Glutamatergic neuron (in vitro differentiated cells): ENCODE measurements around the gene CEACAM18. TPM values are rescaled to one million over a fixed set of nuclear protein-coding genes. Genes with fewer than 3 reads are reported as not detected.

Experiments
- DNase-seq: peaks from one replicate; pipeline ENCODE4 v3.0.0; 2022
- H3K27ac Mint-ChIP-seq: one replicate; pipeline ENCODE4 v1.8.0; 2020; ENCODE audit warnings: mild to moderate bottlenecking, mixed read lengths, inconsistent platforms; ENCODE audit not compliant: unreplicated experiment
- H3K27me3 Mint-ChIP-seq: one replicate; pipeline ENCODE4 v1.8.0; 2020; ENCODE audit warnings: mild to moderate bottlenecking, moderate library complexity, mixed read lengths, inconsistent platforms; ENCODE audit not compliant: unreplicated experiment
- H3K36me3 Mint-ChIP-seq: one replicate; pipeline ENCODE4 v1.8.0; 2020; ENCODE audit warnings: mild to moderate bottlenecking, mixed read lengths, inconsistent platforms; ENCODE audit not compliant: unreplicated experiment
- H3K4me1 Mint-ChIP-seq: one replicate; pipeline ENCODE4 v1.8.0; 2020; ENCODE audit warnings: mild to moderate bottlenecking, low read depth, mixed read lengths, inconsistent platforms; ENCODE audit not compliant: unreplicated experiment
- H3K4me3 Mint-ChIP-seq: one replicate; pipeline ENCODE4 v1.8.0; 2020; ENCODE audit warnings: mild to moderate bottlenecking, mixed read lengths, inconsistent platforms; ENCODE audit not compliant: unreplicated experiment
- H3K9me3 Mint-ChIP-seq: one replicate; pipeline ENCODE4 v1.8.0; 2020; ENCODE audit warnings: mild to moderate bottlenecking, moderate library complexity, mixed read lengths, inconsistent platforms; ENCODE audit not compliant: unreplicated experiment
- CTCF ChIP-seq: fragments of 200-600 bp; sonication (generic); IDR thresholded peaks from one replicate; pipeline ENCODE4 v1.5.0; 2021; ENCODE audit not compliant: partially characterized antibody, unreplicated experiment
- total RNA-seq: library from RNA; stranded (reverse); fragmentation: NEBNext Ultra II Directional; extraction: Animal tissue kit (Norgen Biotek cat#: 25700); gene quantifications from one replicate; pipeline ENCODE4 v1.2.1, GENCODE V29; 2021; ENCODE audit not compliant: unreplicated experiment

Gene CEACAM18
- total RNA-seq, 1 donor from 2014 or later, result not detected

- no peak for TF ChIP-seq CTCF
- peaks cover 4% of the 10 kb centered on the region for H3K27me3 Mint-ChIP-seq
These were observed 29.3 kb downstream of the CEACAM18 start for GRCh38 chr19:51507640-51508058.

GRCh38 chr19:51508059-51508733, 29.9 kb downstream of the CEACAM18 start:
- no peak for TF ChIP-seq CTCF

More at GRCh38 chr19:51507640-51508058, 29.3 kb downstream of the CEACAM18 start:
- Mint-ChIP-seq H3K27ac (no peak overlapping the region), H3K4me3 (no peak overlapping the region), H3K9me3 (peaks cover 4% of the 10 kb centered on the region), H3K36me3 (no peaks in the 10 kb centered on the region), H3K4me1 (no peaks in the 10 kb centered on the region)
- DNase-seq, result no peak

GRCh38 chr19:51509823-51510660, 31.7 kb downstream of the CEACAM18 start:
- TF ChIP-seq CTCF, result no peak
- peaks cover 2% of the 10 kb centered on the region for H3K9me3 Mint-ChIP-seq
- H3K4me3 Mint-ChIP-seq, result no peak overlapping the region
- DNase-seq, result no peak
- H3K36me3 Mint-ChIP-seq, result no peaks in the 10 kb centered on the region
- no peak overlapping the region for H3K27ac Mint-ChIP-seq
- H3K4me1 Mint-ChIP-seq, result no peaks in the 10 kb centered on the region
- peaks cover 6% of the 10 kb centered on the region for H3K27me3 Mint-ChIP-seq

More at GRCh38 chr19:51508059-51508733, 29.9 kb downstream of the CEACAM18 start:
- Mint-ChIP-seq H3K9me3 (peaks cover 4% of the 10 kb centered on the region), H3K4me1 (no peaks in the 10 kb centered on the region), H3K27me3 (peaks cover 4% of the 10 kb centered on the region), H3K4me3 (no peak overlapping the region), H3K27ac (no peak overlapping the region), H3K36me3 (no peaks in the 10 kb centered on the region)
- no peak for DNase-seq

- Mint-ChIP-seq H3K4me1 (no peaks in the 10 kb centered on the region), H3K27ac (no peak overlapping the region), H3K27me3 (peaks cover 6% of the 10 kb centered on the region), H3K36me3 (no peaks in the 10 kb centered on the region), H3K4me3 (no peak overlapping the region), H3K9me3 (peaks cover 2% of the 10 kb centered on the region)
- peak; percentile 54 for TF ChIP-seq CTCF
- DNase-seq, result peak; percentile 49
These were observed 33.0 kb downstream of the CEACAM18 start for GRCh38 chr19:51511353-51511752.

- TF ChIP-seq CTCF, result no peak
- no peak overlapping the region for H3K4me3 Mint-ChIP-seq
- H3K4me1 Mint-ChIP-seq, result no peaks in the 10 kb centered on the region
- H3K36me3 Mint-ChIP-seq, result peaks cover 4% of the 10 kb centered on the region
- H3K9me3 Mint-ChIP-seq, result peaks cover 2% of the 10 kb centered on the region
- peaks cover 4% of the 10 kb centered on the region for H3K27me3 Mint-ChIP-seq
- DNase-seq, result no peak
- no peak overlapping the region for H3K27ac Mint-ChIP-seq
These were observed 35.6 kb downstream of the CEACAM18 start for GRCh38 chr19:51513968-51514367.
